Endodermal cell (in vitro differentiated cells): Measurements from ENCODE around the gene ERVMER34-1. TPM values are rescaled to one million over a fixed set of nuclear protein-coding genes. Genes with fewer than 3 reads are reported as not detected.

ENCODE experiments used
- DNase-seq: peaks from one replicate; pipeline ENCODE4 v3.0.0-alpha.2; 2017
- H3K27ac ChIP-seq: 2 replicates; pipeline ENCODE4 v1.5.1; 2013; ENCODE audit warnings: mild to moderate bottlenecking, low read depth, low read length, moderate library complexity
- H3K27me3 ChIP-seq: 2 replicates; pipeline ENCODE4 v1.6.1; 2013; ENCODE audit warnings: mild to moderate bottlenecking, low read length, moderate library complexity; ENCODE audit not compliant: insufficient read depth, control insufficient read depth, poor library complexity, severe bottlenecking
- H3K36me3 ChIP-seq: 2 replicates; pipeline ENCODE4 v1.7.0; 2013; ENCODE audit warnings: mild to moderate bottlenecking, low read length, moderate library complexity; ENCODE audit not compliant: control insufficient read depth, insufficient read depth
- H3K4me1 ChIP-seq: one replicate; pipeline ENCODE4 v1.7.0; 2013; ENCODE audit warnings: low read length; ENCODE audit not compliant: control insufficient read depth, insufficient read depth
- H3K4me3 ChIP-seq: 2 replicates; pipeline ENCODE4 v1.5.1; 2013; ENCODE audit warnings: mild to moderate bottlenecking, low read length, moderate library complexity
- H3K9ac ChIP-seq: 2 replicates; pipeline ENCODE4 v1.6.1; 2013; ENCODE audit warnings: mild to moderate bottlenecking, low read length, moderate library complexity; ENCODE audit not compliant: poor library complexity, severe bottlenecking; ENCODE audit errors: extremely low read depth
- H3K9me3 ChIP-seq: 2 replicates; pipeline ENCODE4 v1.6.1; 2013; ENCODE audit warnings: mild to moderate bottlenecking, low read length, moderate library complexity; ENCODE audit not compliant: control insufficient read depth
- H3K27ac Mint-ChIP-seq: 2 replicates; pipeline ENCODE4 v1.8.0; 2020; ENCODE audit warnings: mixed read lengths
- H3K27me3 Mint-ChIP-seq: 2 replicates; pipeline ENCODE4 v1.8.0; 2021; ENCODE audit warnings: mild to moderate bottlenecking, mixed read lengths; ENCODE audit not compliant: insufficient read depth
- H3K36me3 Mint-ChIP-seq: 2 replicates; pipeline ENCODE4 v1.8.0; 2020; ENCODE audit warnings: low read depth, mixed read lengths
- H3K4me1 Mint-ChIP-seq: 2 replicates; pipeline ENCODE4 v1.8.0; 2020; ENCODE audit warnings: mixed read lengths
- H3K4me3 Mint-ChIP-seq: 2 replicates; pipeline ENCODE4 v1.8.0; 2020; ENCODE audit warnings: mild to moderate bottlenecking, moderate library complexity, mixed read lengths
- H3K9me3 Mint-ChIP-seq: 2 replicates; pipeline ENCODE4 v1.8.0; 2020; ENCODE audit warnings: mild to moderate bottlenecking, mixed read lengths
- WGBS, 2 experiments: methylation state at CpG; one replicate each; pipeline versions ENCODE4 v1.1.5 to v1.1.7; 2013; ENCODE audit warnings: missing lambda C conversion rate in 2 of 2, mixed read lengths in 1 of 2; ENCODE audit not compliant: insufficient coverage in 1 of 2, insufficient read length in 1 of 2; 5-methylcytosine and 5-hydroxymethylcytosine counted together
- total RNA-seq, 2 donors: library from RNA; stranded (reverse); fragmentation: NEBNext Ultra II Directional in 1 of 2; extraction: Animal tissue kit (Norgen Biotek cat#: 25700) in 1 of 2; gene quantifications; 2 replicates in 1 of 2; 3 replicates in 1 of 2; pipeline ENCODE4 v1.2.1, GENCODE V29; 2021
- TF ChIP-seq, protein P1 (sequence below): fragments of 200-600 bp; sonication (generic); conservative IDR thresholded peaks from 2 replicates; pipeline ENCODE4 v1.5.0; 2021; ENCODE audit warnings: antibody characterized with exemption, mild to moderate bottlenecking

Gene ERVMER34-1
- total RNA-seq, 2 donors from 2014 or later, result 3.1 to 4.9 TPM

DNA sequence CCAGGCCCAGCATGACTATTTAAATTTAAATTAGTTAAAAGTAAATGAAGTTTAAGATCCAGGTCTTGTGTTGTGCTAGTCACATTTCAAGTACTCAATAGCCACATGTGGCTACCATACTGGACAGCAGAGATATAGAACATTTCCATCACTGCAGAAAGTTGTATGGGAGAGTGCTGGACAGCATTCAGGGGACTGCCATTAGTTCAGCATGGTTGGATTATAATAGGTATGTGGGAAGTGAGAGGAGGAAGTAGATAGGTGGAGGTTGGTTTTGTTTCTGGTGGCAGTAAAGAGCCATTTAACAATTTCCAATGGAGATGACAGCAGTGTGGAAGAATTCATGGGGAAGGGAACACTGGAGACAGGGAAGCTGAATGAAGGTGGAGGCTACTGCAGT lies 42.1 kb downstream of the ERVMER34-1 start:
- Histone ChIP-seq H3K9ac (no peak overlapping the region), H3K36me3 (peaks cover 10% of the 10 kb centered on the region), H3K27ac (no peak overlapping the region), H3K27me3 (no peaks in the 10 kb centered on the region), H3K4me3 (no peak overlapping the region), H3K4me1 (peaks cover 7% of the 10 kb centered on the region), H3K9me3 (no peaks in the 10 kb centered on the region)
- TF ChIP-seq, protein P1, sequence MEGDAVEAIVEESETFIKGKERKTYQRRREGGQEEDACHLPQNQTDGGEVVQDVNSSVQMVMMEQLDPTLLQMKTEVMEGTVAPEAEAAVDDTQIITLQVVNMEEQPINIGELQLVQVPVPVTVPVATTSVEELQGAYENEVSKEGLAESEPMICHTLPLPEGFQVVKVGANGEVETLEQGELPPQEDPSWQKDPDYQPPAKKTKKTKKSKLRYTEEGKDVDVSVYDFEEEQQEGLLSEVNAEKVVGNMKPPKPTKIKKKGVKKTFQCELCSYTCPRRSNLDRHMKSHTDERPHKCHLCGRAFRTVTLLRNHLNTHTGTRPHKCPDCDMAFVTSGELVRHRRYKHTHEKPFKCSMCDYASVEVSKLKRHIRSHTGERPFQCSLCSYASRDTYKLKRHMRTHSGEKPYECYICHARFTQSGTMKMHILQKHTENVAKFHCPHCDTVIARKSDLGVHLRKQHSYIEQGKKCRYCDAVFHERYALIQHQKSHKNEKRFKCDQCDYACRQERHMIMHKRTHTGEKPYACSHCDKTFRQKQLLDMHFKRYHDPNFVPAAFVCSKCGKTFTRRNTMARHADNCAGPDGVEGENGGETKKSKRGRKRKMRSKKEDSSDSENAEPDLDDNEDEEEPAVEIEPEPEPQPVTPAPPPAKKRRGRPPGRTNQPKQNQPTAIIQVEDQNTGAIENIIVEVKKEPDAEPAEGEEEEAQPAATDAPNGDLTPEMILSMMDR, result no peak
- Mint-ChIP-seq H3K4me3 (no peak overlapping the region), H3K27me3 (peaks cover 11% of the 10 kb centered on the region), H3K4me1 (peaks cover 8% of the 10 kb centered on the region), H3K9me3 (no peaks in the 10 kb centered on the region), H3K36me3 (peaks cover 12% of the 10 kb centered on the region), H3K27ac (no peak overlapping the region)
- no peak for DNase-seq

DNA sequence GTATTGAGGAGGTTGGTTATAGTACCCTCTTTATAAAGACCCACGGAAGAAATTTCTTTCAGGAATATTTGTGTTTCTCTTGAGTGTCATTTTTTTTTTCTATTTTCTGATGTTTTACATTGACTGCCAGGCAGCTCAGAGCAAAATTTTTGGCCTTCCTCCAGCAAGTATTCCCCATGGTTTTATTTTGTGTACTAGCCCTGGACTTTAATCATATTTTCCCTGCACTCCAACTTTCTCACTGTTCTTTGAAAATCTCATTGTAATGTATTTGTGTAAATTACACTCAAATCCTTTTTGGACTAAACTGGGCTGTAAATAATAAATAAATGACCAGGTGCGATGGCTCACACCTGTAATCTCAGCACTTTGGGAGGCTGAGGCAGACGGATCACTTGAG lies 46.6 kb downstream of the ERVMER34-1 start:
- no peaks in the 10 kb centered on the region for H3K9me3 ChIP-seq
- TF ChIP-seq, protein P1, result no peak
- H3K36me3 ChIP-seq, result no peaks in the 10 kb centered on the region
- H3K4me1 ChIP-seq, result no peaks in the 10 kb centered on the region
- no peak overlapping the region for H3K27ac ChIP-seq
- no peak overlapping the region for H3K4me3 ChIP-seq
- H3K27me3 ChIP-seq, result no peaks in the 10 kb centered on the region
- peaks cover 4% of the 10 kb centered on the region for H3K27me3 Mint-ChIP-seq
- no peak overlapping the region for H3K4me3 Mint-ChIP-seq
- peaks cover 3% of the 10 kb centered on the region for H3K4me1 Mint-ChIP-seq
- no peaks in the 10 kb centered on the region for H3K9me3 Mint-ChIP-seq
- no peak overlapping the region for H3K27ac Mint-ChIP-seq
- H3K9ac ChIP-seq, result no peak overlapping the region
- no peak for DNase-seq
- H3K36me3 Mint-ChIP-seq, result no peaks in the 10 kb centered on the region
- WGBS, 2 experiments, result 92 to 100% methylated on average over 2 to 3 of the region's 3 CpGs

DNA sequence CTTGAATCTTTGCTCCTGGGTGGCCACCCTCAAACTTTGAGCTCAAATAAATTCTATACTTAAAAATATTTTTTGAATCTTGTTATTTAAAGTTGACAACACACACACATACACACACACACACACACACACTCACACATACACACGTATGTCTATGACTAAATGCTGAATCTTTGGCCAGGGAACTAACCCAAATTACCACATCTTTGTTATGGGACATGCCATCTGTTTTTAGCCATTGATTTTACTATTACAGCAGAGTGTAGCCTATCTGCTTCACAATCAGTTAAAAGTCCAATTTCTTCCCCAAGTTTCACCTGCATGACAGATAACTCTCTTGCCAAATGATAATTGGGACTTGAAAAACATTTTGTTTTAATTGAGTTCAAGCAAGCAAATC lies 47.1 kb downstream of the ERVMER34-1 start:
- Mint-ChIP-seq H3K4me3 (no peak overlapping the region), H3K4me1 (peaks cover 3% of the 10 kb centered on the region), H3K27ac (no peak overlapping the region), H3K36me3 (no peaks in the 10 kb centered on the region), H3K9me3 (no peaks in the 10 kb centered on the region), H3K27me3 (no peaks in the 10 kb centered on the region)
- Histone ChIP-seq H3K27me3 (no peaks in the 10 kb centered on the region), H3K36me3 (no peaks in the 10 kb centered on the region), H3K9me3 (no peaks in the 10 kb centered on the region), H3K27ac (no peak overlapping the region), H3K9ac (no peak overlapping the region), H3K4me1 (no peaks in the 10 kb centered on the region), H3K4me3 (no peak overlapping the region)
- TF ChIP-seq, protein P1, result no peak
- 93 to 100% methylated on average over 1 of the region's 1 CpG for WGBS, 2 experiments
- DNase-seq, result no peak
